DOHH2 (cell line): ENCODE data around the gene COMMD7.
"Not testable (repeated sequence)": the region's sequence is repeated elsewhere in the genome, so short reads cannot be mapped to it uniquely, and the experiment has no call there.

ENCODE experiments used
- H3F3A ChIP-seq: fragments of 200-600 bp; sonication (generic), shearing (Covaris generic); 2 replicates; pipeline ENCODE4 v1.6.0; 2016; ENCODE audit warnings: antibody characterized with exemption, mild to moderate bottlenecking; ENCODE audit not compliant: control insufficient read depth, insufficient read depth
- H3K27ac ChIP-seq: fragments of 200-600 bp; sonication (generic); 2 replicates; pipeline ENCODE4 v1.5.1; 2014; ENCODE audit warnings: low read depth, mild to moderate bottlenecking, low read length, moderate library complexity
- H3K27me3 ChIP-seq: fragments of 200-600 bp; sonication (generic); 2 replicates; pipeline ENCODE4 v1.6.1; 2014; ENCODE audit warnings: mild to moderate bottlenecking, low read length, mixed read lengths; ENCODE audit not compliant: control insufficient read depth
- H3K36me3 ChIP-seq: fragments of 200-600 bp; sonication (generic); 2 replicates; pipeline ENCODE4 v1.6.1; 2014; ENCODE audit warnings: mild to moderate bottlenecking, low read length, moderate library complexity, mixed read lengths; ENCODE audit not compliant: control insufficient read depth
- H3K4me1 ChIP-seq: fragments of 200-600 bp; sonication (generic); 2 replicates; pipeline ENCODE4 v1.6.1; 2014; ENCODE audit warnings: mild to moderate bottlenecking, low read length, mixed read lengths; ENCODE audit not compliant: control insufficient read depth
- H3K4me2 ChIP-seq: fragments of 200-600 bp; sonication (generic); 2 replicates; pipeline ENCODE4 v1.6.0; 2014; ENCODE audit warnings: mild to moderate bottlenecking, low read length, moderate library complexity
- H3K4me3 ChIP-seq: fragments of 200-600 bp; sonication (generic); 2 replicates; pipeline ENCODE4 v1.5.1; 2014; ENCODE audit warnings: mild to moderate bottlenecking, low read length, mixed read lengths
- H3K79me2 ChIP-seq: fragments of 200-600 bp; sonication (generic); 2 replicates; pipeline ENCODE4 v1.6.1; 2014; ENCODE audit warnings: mild to moderate bottlenecking, low read length, mixed read lengths; ENCODE audit not compliant: control insufficient read depth
- H3K9me2 ChIP-seq: fragments of 200-600 bp; sonication (generic); replicated peaks from 2 replicates; pipeline ENCODE4 v1.6.1; 2014; ENCODE audit warnings: mild to moderate bottlenecking, low read length, mixed read lengths; ENCODE audit not compliant: control insufficient read depth
- H3K9me3 ChIP-seq: fragments of 200-600 bp; sonication (generic); 2 replicates; pipeline ENCODE4 v1.6.1; 2014; ENCODE audit warnings: antibody characterized with exemption, low read length, mixed read lengths; ENCODE audit not compliant: control insufficient read depth, insufficient read depth
- H4K20me1 ChIP-seq: fragments of 200-600 bp; sonication (generic); 2 replicates; pipeline ENCODE4 v1.6.0; 2014; ENCODE audit warnings: low read depth, mild to moderate bottlenecking, antibody characterized with exemption, low read length, moderate library complexity; ENCODE audit not compliant: control insufficient read depth, insufficient read depth
- CTCF ChIP-seq: fragments of 200-600 bp; sonication (generic); IDR thresholded peaks from one replicate; pipeline ENCODE4 v1.5.1; 2014; ENCODE audit warnings: antibody characterized with exemption, mild to moderate bottlenecking, low read depth, low read length; ENCODE audit not compliant: poor library complexity, severe bottlenecking
- EZH2phosphoT487 ChIP-seq: fragments of 200-600 bp; sonication (generic); IDR thresholded peaks from 2 replicates; pipeline ENCODE4 v1.6.1; 2017; ENCODE audit warnings: borderline replicate concordance, mild to moderate bottlenecking, antibody characterized with exemption, low read length, moderate library complexity, mixed read lengths

The COMMD7 gene

GRCh38 chr20:32741151-32741550, 2.1 kb downstream of the COMMD7 start:
- H3K36me3 ChIP-seq, result no peaks in the 10 kb centered on the region
- 0 out of 2 replicates have a peak, but pooled peaks cover 2% of the 10 kb centered on the region for H3F3A ChIP-seq
- no peaks in the 10 kb centered on the region for H3K9me3 ChIP-seq
- peaks cover 25% of the 10 kb centered on the region for H3K4me1 ChIP-seq
- no peak overlapping the region for H3K27ac ChIP-seq
- no peaks in the 10 kb centered on the region for H3K9me2 ChIP-seq
- no peaks in the 10 kb centered on the region for H4K20me1 ChIP-seq
- H3K27me3 ChIP-seq, result no peaks in the 10 kb centered on the region
- no peak overlapping the region for H3K4me2 ChIP-seq
- H3K4me3 ChIP-seq, result no peak overlapping the region
- TF ChIP-seq EZH2phosphoT487, result no peak
- no peak for TF ChIP-seq CTCF
- peaks cover 8% of the 10 kb centered on the region for H3K79me2 ChIP-seq

DNA sequence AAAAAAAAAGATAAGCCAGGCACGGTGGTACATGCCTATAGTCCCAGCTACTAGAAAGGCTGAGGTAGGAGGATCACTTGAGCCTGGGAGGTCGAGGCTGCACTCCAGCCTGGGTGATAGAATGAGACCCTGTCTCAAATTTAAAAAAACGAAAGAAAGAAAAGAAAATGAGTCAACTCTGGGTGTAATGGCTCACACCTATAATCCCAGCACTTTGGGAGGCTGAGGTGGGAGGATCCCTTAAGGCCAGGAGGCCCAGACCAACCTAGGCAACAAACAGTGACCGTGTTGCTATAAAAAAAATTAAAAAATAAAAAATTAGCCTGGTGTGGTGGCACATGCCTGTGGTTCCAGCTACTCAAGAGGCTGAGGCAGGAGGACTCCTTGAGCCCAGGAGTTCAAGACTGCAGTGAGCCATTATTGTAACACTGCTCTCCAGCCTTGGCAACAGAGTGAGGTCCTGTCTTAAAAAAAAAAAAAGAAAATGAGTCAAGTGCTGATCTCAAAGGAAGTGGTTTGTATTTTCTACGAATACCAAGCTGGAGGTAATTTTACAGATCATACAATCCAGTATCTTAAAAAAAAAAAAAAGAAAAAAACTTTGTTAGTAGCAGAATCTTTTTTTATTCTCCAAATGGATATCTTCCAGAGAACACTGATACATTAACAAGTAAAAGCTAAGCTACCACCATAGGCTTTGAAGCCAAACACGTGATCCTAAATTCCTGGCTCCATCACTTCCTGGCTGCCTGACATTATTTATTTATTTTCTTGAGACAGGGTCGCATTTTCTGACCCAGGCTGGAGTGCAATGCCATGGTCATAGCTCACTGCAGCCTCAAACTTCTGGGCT, 5.7 kb downstream of the COMMD7 start:
- TF ChIP-seq CTCF, result no peak
- TF ChIP-seq EZH2phosphoT487, result no peak
- no peaks in the 10 kb centered on the region for H3K9me3 ChIP-seq
- H3K9me2 ChIP-seq, result no peaks in the 10 kb centered on the region
- no peak overlapping the region for H3K4me3 ChIP-seq
- H3K4me1 ChIP-seq, result peaks cover 6% of the 10 kb centered on the region
- no peaks in the 10 kb centered on the region for H4K20me1 ChIP-seq
- H3K27ac ChIP-seq, result no peak overlapping the region
- H3F3A ChIP-seq, result 0 out of 2 replicates have a peak, but pooled peaks cover 2% of the 10 kb centered on the region
- H3K27me3 ChIP-seq, result no peaks in the 10 kb centered on the region
- no peak overlapping the region for H3K4me2 ChIP-seq
- H3K36me3 ChIP-seq, result no peaks in the 10 kb centered on the region
- H3K79me2 ChIP-seq, result peaks cover 4% of the 10 kb centered on the region

- Histone ChIP-seq H3K9me2 (no peaks in the 10 kb centered on the region), H3K4me1 (peaks cover 4% of the 10 kb centered on the region; the same call in 1 of the 2 replicates), H3K79me2 (no peaks in the 10 kb centered on the region), H3K9me3 (no peaks in the 10 kb centered on the region), H3F3A (no peaks in the 10 kb centered on the region), H3K36me3 (peaks cover 3% of the 10 kb centered on the region; the same call in 1 of the 2 replicates), H3K27me3 (no peaks in the 10 kb centered on the region), H3K4me3 (no peak overlapping the region), H3K27ac (no peak overlapping the region), H4K20me1 (no peaks in the 10 kb centered on the region), H3K4me2 (no peak overlapping the region)
- no peak for TF ChIP-seq CTCF
- no peak for TF ChIP-seq EZH2phosphoT487
Measured at GRCh38 chr20:32731882-32732266, 11.4 kb downstream of the COMMD7 start.

GRCh38 chr20:32729334-32729733, 13.9 kb downstream of the COMMD7 start:
- H4K20me1 ChIP-seq, H3F3A ChIP-seq, H3K79me2 ChIP-seq, H3K36me3 ChIP-seq, H3K9me2 ChIP-seq, H3K27me3 ChIP-seq, H3K4me1 ChIP-seq, H3K4me2 ChIP-seq, H3K9me3 ChIP-seq, H3K27ac ChIP-seq, H3K4me3 ChIP-seq: not testable (repeated sequence)

GRCh38 chr20:32728435-32728834, 14.8 kb downstream of the COMMD7 start:
- not testable (repeated sequence) for H3K9me3 ChIP-seq, H3K4me2 ChIP-seq, H3K79me2 ChIP-seq, H3K4me1 ChIP-seq, H3K27ac ChIP-seq, H3K27me3 ChIP-seq, H4K20me1 ChIP-seq, H3K4me3 ChIP-seq, H3K36me3 ChIP-seq, H3K9me2 ChIP-seq, H3F3A ChIP-seq
